Loucy (cell line): ENCODE results near the gene NAALADL1.

Experiments used
- H2AFZ ChIP-seq: fragments of 200-600 bp; sonication (generic); 2 replicates; pipeline ENCODE4 v1.6.0; 2016; ENCODE audit warnings: antibody characterized with exemption, mild to moderate bottlenecking, low read length, moderate library complexity
- H3F3A ChIP-seq: fragments of 200-600 bp; 2 replicates; pipeline ENCODE4 v1.6.0; 2016; ENCODE audit warnings: antibody characterized with exemption, low read depth, mild to moderate bottlenecking
- H3K27me3 ChIP-seq: fragments of 200-600 bp; sonication (generic); 2 replicates; pipeline ENCODE4 v1.6.1; 2014; ENCODE audit warnings: low read length, mild to moderate bottlenecking; ENCODE audit not compliant: insufficient read depth, poor library complexity, severe bottlenecking
- H3K36me3 ChIP-seq: fragments of 200-600 bp; sonication (generic); 2 replicates; pipeline ENCODE4 v1.6.1; 2016; ENCODE audit warnings: low read length; ENCODE audit not compliant: insufficient read depth
- H3K4me1 ChIP-seq: fragments of 200-600 bp; sonication (generic); 2 replicates; pipeline ENCODE4 v1.5.1; 2014; ENCODE audit warnings: low read length, mild to moderate bottlenecking; ENCODE audit not compliant: insufficient read depth, poor library complexity, severe bottlenecking
- H3K4me2 ChIP-seq: fragments of 200-600 bp; sonication (generic); 2 replicates; pipeline ENCODE4 v1.6.0; 2014; ENCODE audit warnings: antibody characterized with exemption, low read length, low read depth, mild to moderate bottlenecking; ENCODE audit not compliant: poor library complexity, severe bottlenecking
- H3K4me3 ChIP-seq: fragments of 200-600 bp; sonication (generic); 2 replicates; pipeline ENCODE4 v1.5.1; 2014; ENCODE audit warnings: low read length, mild to moderate bottlenecking, mixed read lengths; ENCODE audit not compliant: poor library complexity, severe bottlenecking
- H3K79me2 ChIP-seq: fragments of 200-600 bp; sonication (generic); 2 replicates; pipeline ENCODE4 v1.6.1; 2014; ENCODE audit warnings: low read length; ENCODE audit not compliant: insufficient read depth
- H3K9ac ChIP-seq: fragments of 200-600 bp; sonication (generic); 2 replicates; pipeline ENCODE4 v1.6.0; 2014; ENCODE audit warnings: mild to moderate bottlenecking, low read depth, low read length, moderate library complexity; ENCODE audit not compliant: poor library complexity, severe bottlenecking
- H3K9me2 ChIP-seq: fragments of 200-600 bp; sonication (generic); replicated peaks from 2 replicates; pipeline ENCODE4 v1.6.1; 2016; ENCODE audit warnings: low read depth, low read length, mixed read lengths
- H3K9me3 ChIP-seq: fragments of 200-600 bp; sonication (generic); 2 replicates; pipeline ENCODE4 v1.6.1; 2014; ENCODE audit warnings: mild to moderate bottlenecking, antibody characterized with exemption, low read length, low read depth; ENCODE audit not compliant: insufficient read depth
- H4K20me1 ChIP-seq: fragments of 200-600 bp; sonication (generic); 2 replicates; pipeline ENCODE4 v1.6.0; 2014; ENCODE audit warnings: antibody characterized with exemption, low read length, mild to moderate bottlenecking; ENCODE audit not compliant: insufficient read depth, poor library complexity, severe bottlenecking
- CTCF ChIP-seq: fragments of 200-600 bp; sonication (generic); conservative IDR thresholded peaks from 2 replicates; pipeline ENCODE4 v1.5.1; 2014; ENCODE audit warnings: mild to moderate bottlenecking, antibody characterized with exemption, low read length
- EZH2phosphoT487 ChIP-seq: fragments of 200-600 bp; IDR thresholded peaks from 2 replicates; pipeline ENCODE4 v1.6.1; 2018; ENCODE audit warnings: antibody characterized with exemption, mild to moderate bottlenecking, moderate library complexity, borderline replicate concordance

NAALADL1 gene

DNA sequence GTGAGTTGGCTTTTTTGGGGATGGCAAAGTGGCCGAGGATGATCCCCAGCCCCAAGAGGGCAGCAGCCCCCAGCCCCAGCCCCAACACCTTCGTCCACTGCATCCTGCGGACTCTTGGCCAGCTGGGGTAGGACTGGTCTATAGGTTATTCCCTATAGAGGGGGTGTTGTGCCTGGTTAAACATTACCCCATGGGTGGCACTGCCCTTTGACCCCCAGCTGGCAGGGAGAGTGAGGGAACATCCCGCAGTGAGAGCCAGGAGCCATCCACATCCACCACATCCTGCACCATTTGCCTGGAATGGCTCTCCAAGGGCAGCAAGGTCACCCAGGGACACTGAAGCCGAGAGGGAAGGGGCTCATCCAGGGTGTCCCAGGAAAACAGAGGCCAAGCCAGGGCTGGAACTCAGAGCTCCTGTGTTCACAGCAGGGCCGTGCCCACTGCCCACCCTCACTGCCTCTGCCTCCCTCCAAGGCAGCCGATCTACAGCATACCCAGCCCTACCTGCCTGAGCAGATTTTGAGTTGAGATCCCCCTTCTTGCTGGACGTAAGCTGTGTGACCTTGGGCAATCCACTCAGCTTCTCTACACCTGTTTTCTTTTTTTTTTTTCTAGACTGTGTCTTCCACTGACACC, at the start of gene NAALADL1:
TSS of gene NAALADL1 (minus strand) at position 135 of the 636 bp plus-strand sequence. CDS start at position 103, 32 bp downstream.
- H3K36me3 ChIP-seq, result no peaks in the 10 kb centered on the region
- H3K9ac ChIP-seq, result no peak within 1 kb of the TSS

DNA sequence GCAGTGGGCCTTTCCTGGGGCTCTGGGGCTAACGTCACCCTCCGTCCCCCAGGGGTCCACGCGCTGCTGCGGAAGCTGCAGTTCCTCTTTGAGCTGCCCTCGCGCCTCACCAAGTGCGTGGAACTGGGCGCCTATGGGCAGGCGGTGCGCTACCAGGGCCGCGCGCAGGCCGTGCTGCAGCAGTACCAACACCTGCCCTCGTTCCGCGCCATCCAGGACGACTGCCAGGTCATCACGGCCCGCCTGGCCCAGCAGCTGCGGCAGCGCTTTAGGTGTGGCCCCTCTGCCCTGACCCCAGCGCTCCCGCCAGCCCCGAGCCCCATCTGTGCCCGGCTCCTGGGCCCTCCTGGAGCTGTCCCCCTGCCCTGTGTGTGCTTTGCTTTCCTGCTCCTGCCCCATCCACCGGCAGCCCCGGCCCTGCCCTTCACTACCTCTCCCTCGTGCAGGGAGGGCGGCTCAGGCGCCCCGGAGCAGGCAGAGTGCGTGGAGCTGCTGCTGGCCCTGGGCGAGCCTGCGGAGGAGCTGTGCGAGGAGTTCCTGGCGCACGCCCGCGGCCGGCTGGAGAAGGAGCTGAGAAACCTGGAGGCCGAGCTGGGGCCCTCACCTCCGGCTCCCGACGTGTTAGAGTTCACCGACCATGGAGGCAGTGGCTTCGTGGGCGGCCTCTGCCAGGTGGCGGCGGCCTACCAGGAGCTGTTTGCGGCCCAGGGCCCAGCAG, 49.6 kb upstream of the NAALADL1 start:
- Histone ChIP-seq H3F3A (peaks cover 5% of the 10 kb centered on the region; the same call in 1 of the 2 replicates), H3K9ac (no peak overlapping the region), H4K20me1 (peaks cover 6% of the 10 kb centered on the region), H3K4me3 (no peak overlapping the region), H3K36me3 (peaks cover 13% of the 10 kb centered on the region; the same call in 1 of the 2 replicates), H3K4me2 (no peak overlapping the region), H3K27me3 (no peaks in the 10 kb centered on the region), H3K9me2 (no peaks in the 10 kb centered on the region), H3K9me3 (no peaks in the 10 kb centered on the region), H3K4me1 (peaks cover 14% of the 10 kb centered on the region), H3K79me2 (peaks cover 11% of the 10 kb centered on the region; the same call in 1 of the 2 replicates), H2AFZ (no peak overlapping the region)
- TF ChIP-seq EZH2phosphoT487 (no peak), CTCF (no peak)

More for the DNA sequence above, at the start of gene NAALADL1:
- no peak within 1 kb of the TSS for H2AFZ ChIP-seq
- H4K20me1 ChIP-seq, result no peaks in the 10 kb centered on the region
- H3K4me3 ChIP-seq, result no peak within 1 kb of the TSS
- no peaks in the 10 kb centered on the region for H3K9me2 ChIP-seq
- TF ChIP-seq CTCF, result no peak
- no peak for TF ChIP-seq EZH2phosphoT487
- H3K4me1 ChIP-seq, result peaks cover 5% of the 10 kb centered on the region
- no peaks in the 10 kb centered on the region for H3K27me3 ChIP-seq
- no peak within 1 kb of the TSS for H3K4me2 ChIP-seq
- H3K9me3 ChIP-seq, result no peaks in the 10 kb centered on the region
- no peaks in the 10 kb centered on the region for H3K79me2 ChIP-seq
- no peaks in the 10 kb centered on the region for H3F3A ChIP-seq

DNA sequence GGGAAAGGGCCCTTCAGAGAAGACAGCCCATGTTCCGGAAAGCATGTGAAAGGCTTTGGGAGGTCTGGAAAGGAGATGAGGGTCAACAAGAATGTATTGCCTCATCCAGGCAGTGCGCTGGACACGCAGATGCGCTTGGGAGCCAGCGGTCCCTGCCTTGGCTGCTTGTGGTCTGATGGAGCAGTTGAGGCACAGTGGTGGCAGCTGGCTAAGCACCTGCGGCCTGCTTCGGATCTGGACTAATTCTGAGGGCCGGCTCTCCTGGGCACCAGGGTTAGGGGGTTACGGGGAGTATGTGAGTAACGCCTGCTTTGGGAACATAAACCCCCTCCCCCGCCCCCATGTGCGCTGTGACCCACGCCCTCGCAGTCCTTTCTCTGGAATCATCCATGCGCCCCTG, 48.7 kb upstream of the NAALADL1 start:
- peaks cover 13% of the 10 kb centered on the region; the same call in 1 of the 2 replicates for H3K36me3 ChIP-seq
- H3K4me3 ChIP-seq, result no peak overlapping the region
- peaks cover 11% of the 10 kb centered on the region; the same call in 1 of the 2 replicates for H3K79me2 ChIP-seq
- H3F3A ChIP-seq, result peaks cover 5% of the 10 kb centered on the region; the same call in 1 of the 2 replicates
- peaks cover 6% of the 10 kb centered on the region for H4K20me1 ChIP-seq
- H3K9me3 ChIP-seq, result no peaks in the 10 kb centered on the region
- peaks cover 10% of the 10 kb centered on the region for H3K4me1 ChIP-seq
- H2AFZ ChIP-seq, result no peak overlapping the region
- H3K9ac ChIP-seq, result no peak overlapping the region
- no peak overlapping the region for H3K4me2 ChIP-seq
- no peaks in the 10 kb centered on the region for H3K27me3 ChIP-seq
- no peaks in the 10 kb centered on the region for H3K9me2 ChIP-seq
- TF ChIP-seq CTCF (no peak), EZH2phosphoT487 (no peak)
